Thyroid gland (tissue), 4 donors: ENCODE data around the gene GLRA1.

Experiments used
- POLR2A ChIP-seq, 2 donors: fragments of 450-650 bp; IDR thresholded peaks; one replicate each; pipeline ENCODE4 v1.6.1; 2017; ENCODE audit warnings: antibody characterized with exemption in 2 of 2, mild to moderate bottlenecking in 2 of 2, moderate library complexity in 1 of 2
- TF ChIP-seq, protein P1 (sequence below), 6 experiments: fragments of 200-600 bp in 3 of 6; fragments of 450-650 bp in 3 of 6; sonication (generic) in 3 of 6; IDR thresholded peaks; one replicate each; pipeline ENCODE4 v1.5.1; 2016 to 2019; ENCODE audit warnings: antibody characterized with exemption in 6 of 6, mild to moderate bottlenecking in 2 of 6, inconsistent platforms in 1 of 6, moderate library complexity in 1 of 6

DNA sequence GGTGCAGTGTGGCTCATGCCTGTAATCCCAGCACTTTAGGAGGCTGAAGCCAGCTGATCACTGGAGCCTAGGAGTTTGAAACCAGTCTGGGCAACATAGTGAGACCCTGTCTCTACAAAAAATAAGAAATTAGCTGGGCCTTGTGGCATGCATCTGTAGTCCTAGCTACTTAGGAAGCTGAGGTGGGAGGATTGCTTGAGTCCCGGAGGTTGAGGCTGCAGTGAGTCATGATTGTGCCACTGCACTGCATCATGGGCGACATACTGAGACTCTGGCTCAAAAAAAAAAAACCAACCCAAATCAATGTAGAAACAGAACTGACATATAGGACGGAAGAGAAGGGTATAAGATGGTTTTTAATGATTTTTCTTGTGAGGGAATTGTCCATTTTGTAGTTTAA lies 125.2 kb downstream of the GLRA1 start:
- TF ChIP-seq, protein P1, sequence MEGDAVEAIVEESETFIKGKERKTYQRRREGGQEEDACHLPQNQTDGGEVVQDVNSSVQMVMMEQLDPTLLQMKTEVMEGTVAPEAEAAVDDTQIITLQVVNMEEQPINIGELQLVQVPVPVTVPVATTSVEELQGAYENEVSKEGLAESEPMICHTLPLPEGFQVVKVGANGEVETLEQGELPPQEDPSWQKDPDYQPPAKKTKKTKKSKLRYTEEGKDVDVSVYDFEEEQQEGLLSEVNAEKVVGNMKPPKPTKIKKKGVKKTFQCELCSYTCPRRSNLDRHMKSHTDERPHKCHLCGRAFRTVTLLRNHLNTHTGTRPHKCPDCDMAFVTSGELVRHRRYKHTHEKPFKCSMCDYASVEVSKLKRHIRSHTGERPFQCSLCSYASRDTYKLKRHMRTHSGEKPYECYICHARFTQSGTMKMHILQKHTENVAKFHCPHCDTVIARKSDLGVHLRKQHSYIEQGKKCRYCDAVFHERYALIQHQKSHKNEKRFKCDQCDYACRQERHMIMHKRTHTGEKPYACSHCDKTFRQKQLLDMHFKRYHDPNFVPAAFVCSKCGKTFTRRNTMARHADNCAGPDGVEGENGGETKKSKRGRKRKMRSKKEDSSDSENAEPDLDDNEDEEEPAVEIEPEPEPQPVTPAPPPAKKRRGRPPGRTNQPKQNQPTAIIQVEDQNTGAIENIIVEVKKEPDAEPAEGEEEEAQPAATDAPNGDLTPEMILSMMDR (IDR thresholded peaks at IDR 0.05), result no peak
- no peak for TF ChIP-seq POLR2A (IDR thresholded peaks at IDR 0.05)
